K562 (cell line): ENCODE data around the gene PSMB4. TPM values are rescaled to one million over a fixed set of nuclear protein-coding genes. Genes with fewer than 3 reads are reported as not detected.

Experiments
- ADNP ChIP-seq: fragments of 200-800 bp; sonication (Bioruptor generic); IDR thresholded peaks from 2 replicates; pipeline ENCODE4 v1.6.1; 2016; ENCODE audit warnings: missing genetic modification characterization, missing compliant biosample characterization
- ATF3 ChIP-seq, 2 experiments: fragments of 450-650 bp in 1 of 2; sonication (generic) in 1 of 2; formaldehyde crosslinking in 1 of 2; IDR thresholded peaks in 1 of 2; conservative IDR thresholded peaks in 1 of 2; 2 replicates each; pipeline versions ENCODE4 v1.6.1 to v1.8.1; 2016 to 2023; ENCODE audit warnings: mild to moderate bottlenecking in 2 of 2, moderate library complexity in 2 of 2, inconsistent platforms in 1 of 2, missing genetic modification reagents in 1 of 2
- BCL6 ChIP-seq: fragments of 250-450 bp; sonication (Bioruptor Pico); IDR thresholded peaks from 2 replicates; pipeline ENCODE4 v1.4.0; 2020
- ELK3 ChIP-seq: fragments of 450-650 bp; formaldehyde crosslinking; IDR thresholded peaks from 2 replicates; pipeline ENCODE4 v1.4.0; 2020; ENCODE audit warnings: mild to moderate bottlenecking
- ETS2 ChIP-seq: IDR thresholded peaks from 2 replicates; pipeline ENCODE4 v1.6.1; 2016; ENCODE audit warnings: borderline replicate concordance, missing genetic modification characterization, mild to moderate bottlenecking, moderate library complexity, missing compliant biosample characterization; ENCODE audit not compliant: poor library complexity, severe bottlenecking
- ETV5 ChIP-seq: sonication (generic); formaldehyde crosslinking; IDR thresholded peaks from 2 replicates; pipeline ENCODE4 v1.4.0; 2020; ENCODE audit warnings: low read depth, mild to moderate bottlenecking, missing genetic modification reagents
- EZH2 ChIP-seq: IDR thresholded peaks from 2 replicates; pipeline ENCODE4 v1.6.1; 2012; ENCODE audit warnings: low read depth, mild to moderate bottlenecking, inconsistent platforms, low read length, borderline replicate concordance
- MNT ChIP-seq, 2 experiments: fragments of 450-650 bp; conservative IDR thresholded peaks; 2 replicates each; pipeline ENCODE4 v1.6.1; 2017; ENCODE audit warnings: mild to moderate bottlenecking in 2 of 2, moderate library complexity in 2 of 2
- RCOR1 ChIP-seq, 2 experiments: IDR thresholded peaks; 2 replicates each; pipeline ENCODE4 v1.6.1; 2012; ENCODE audit warnings: low read depth in 2 of 2, low read length in 2 of 2, borderline replicate concordance in 1 of 2, improper control_type of control experiment in 1 of 2
- SAFB ChIP-seq: fragments of 200-400 bp; formaldehyde crosslinking; IDR thresholded peaks from 2 replicates; pipeline ENCODE4 v1.6.1; 2017; ENCODE audit warnings: low read depth, low read length, borderline replicate concordance
- TEAD4 ChIP-seq, 2 experiments: sonication (generic) in 1 of 2; formaldehyde crosslinking in 1 of 2; IDR thresholded peaks; 2 replicates each; pipeline versions ENCODE4 v1.6.1 to v1.8.0; 2012 to 2022; ENCODE audit warnings: borderline replicate concordance in 1 of 2, inconsistent platforms in 1 of 2, low read length in 1 of 2, mild to moderate bottlenecking in 1 of 2, missing genetic modification reagents in 1 of 2
- TSHZ1 ChIP-seq: fragments of 250-450 bp; sonication (Bioruptor Pico); IDR thresholded peaks from 2 replicates; pipeline ENCODE4 v1.4.0; 2020; ENCODE audit warnings: mild to moderate bottlenecking, moderate library complexity
- ZNF431 ChIP-seq: sonication (generic); formaldehyde crosslinking; IDR thresholded peaks from 2 replicates; pipeline ENCODE4 v1.8.0; 2022; ENCODE audit warnings: mild to moderate bottlenecking, missing genetic modification reagents
- polyA plus RNA-seq, 8 experiments: library from polyadenylated mRNA; depleted of rRNA in 4 of 8; stranded (reverse) in 5 of 8; unstranded in 3 of 8; fragments of >200 nt; fragmentation: Nextera tagmentation in 2 of 8; fragmentation: Illumina TruSeq in 1 of 8; extraction: Ambion mirVana in 2 of 8; extraction: Trizol in 1 of 8; gene quantifications; 2 replicates each; pipeline versions ENCODE4 v1.2.1 to v1.2.3, GENCODE V29; 2011 to 2014; ENCODE audit warnings: inconsistent platforms in 1 of 8, missing spikeins in 1 of 8
- total RNA-seq, 7 experiments: library from RNA; depleted of rRNA in 6 of 7; stranded (reverse); fragments of >200 nt in 6 of 7; fragmentation: Illumina TruSeq in 2 of 7; extraction: Trizol in 2 of 7; gene quantifications; 2 replicates each; pipeline versions ENCODE4 v1.2.1 to v1.2.3, GENCODE V29; 2011 to 2021; ENCODE audit warnings: low replicate concordance in 1 of 7

Gene PSMB4
- total and polyA plus RNA-seq, 9 of the 15 experiments (the other 6 are each of a cell fraction or from before 2014, with no cell fraction given) = 397 to 674 (median 475) TPM

- TF ChIP-seq RCOR1 (IDR thresholded peaks at IDR 0.05; ENCODE audit: borderline replicate concordance in 1 of 2, low read depth in 2 of 2, low read length in 2 of 2) = peak; percentile 20 to 86; a peak in 2 of 4 replicates
- TF ChIP-seq ETS2 (tag) = no peak
- TF ChIP-seq TSHZ1 (CRISPR knock-in tag) = no peak
- TF ChIP-seq SAFB = no peak
- TF ChIP-seq ADNP (tag) = no peak
- peak; percentile 30; the same call in 1 of the 2 replicates for TF ChIP-seq ATF3 (IDR thresholded peaks at IDR 0.05)
- TF ChIP-seq ATF3 (CRISPR knock-in tag; conservative IDR thresholded peaks at IDR 0.05) = no peak
- TF ChIP-seq ETV5 (CRISPR knock-in tag) = peak; percentile 80
- no peak for TF ChIP-seq ELK3 (CRISPR knock-in tag)
- TF ChIP-seq EZH2 = no peak
- no peak for TF ChIP-seq BCL6 (CRISPR knock-in tag)
- TF ChIP-seq MNT (conservative IDR thresholded peaks at IDR 0.05) = peak; percentile 30 to 67; a peak in 3 of 4 replicates
- no peak for TF ChIP-seq TEAD4 (IDR thresholded peaks at IDR 0.05; ENCODE audit: low read length)
- TF ChIP-seq TEAD4 (CRISPR knock-in tag; IDR thresholded peaks at IDR 0.05; ENCODE audit: borderline replicate concordance) = no peak
- peak; percentile 53 for TF ChIP-seq ZNF431 (CRISPR knock-in tag)
Observed at GRCh38 chr1:151399324-151400171, at the start of gene PSMB4 (continued).
